HG02623 (cell line): ENCODE results near the gene MYH9.

Experiments
- ATAC-seq: cut with Tn5 transposase; IDR thresholded peaks from one replicate; pipeline ENCODE4 v1.9.1; 2021; ENCODE audit warnings: moderate library complexity; ENCODE audit not compliant: unreplicated experiment

The MYH9 gene

GRCh38 chr22:36369004-36369921 lies 18.5 kb downstream of the MYH9 start:
- ATAC-seq, result no peak

- no peak for ATAC-seq
Measured at GRCh38 chr22:36368359-36368983, 19.3 kb downstream of the MYH9 start.

GRCh38 chr22:36367479-36367878 lies 20.3 kb downstream of the MYH9 start:
- no peak for ATAC-seq

GRCh38 chr22:36367066-36367465 lies 20.7 kb downstream of the MYH9 start:
- no peak for ATAC-seq

GRCh38 chr22:36366291-36366708 lies 21.5 kb downstream of the MYH9 start:
- ATAC-seq, result no peak

GRCh38 chr22:36365020-36365411 lies 22.8 kb downstream of the MYH9 start:
- no peak for ATAC-seq

- ATAC-seq, result no peak
Measured at GRCh38 chr22:36364255-36365019, 23.3 kb downstream of the MYH9 start.

GRCh38 chr22:36363349-36363981 lies 24.3 kb downstream of the MYH9 start:
- ATAC-seq, result no peak

GRCh38 chr22:36362932-36363331 lies 24.8 kb downstream of the MYH9 start:
- no peak for ATAC-seq

- ATAC-seq, result no peak
Measured at GRCh38 chr22:36362075-36362474, 25.7 kb downstream of the MYH9 start.

- no peak for ATAC-seq
Measured at GRCh38 chr22:36360871-36361383, 26.8 kb downstream of the MYH9 start.

- ATAC-seq, result no peak
Measured at GRCh38 chr22:36360011-36360410, 27.8 kb downstream of the MYH9 start.

GRCh38 chr22:36359470-36359996 lies 28.2 kb downstream of the MYH9 start:
- no peak for ATAC-seq

GRCh38 chr22:36358533-36359469 lies 29.0 kb downstream of the MYH9 start:
- no peak for ATAC-seq

GRCh38 chr22:36356708-36357624 lies 30.8 kb downstream of the MYH9 start:
- no peak for ATAC-seq

- ATAC-seq, result no peak
Measured at GRCh38 chr22:36355894-36356293, 31.9 kb downstream of the MYH9 start.

- ATAC-seq, result no peak
Measured at GRCh38 chr22:36355362-36355761, 32.4 kb downstream of the MYH9 start.

GRCh38 chr22:36352803-36353507 lies 34.8 kb downstream of the MYH9 start:
- no peak for ATAC-seq
